Neutrophil (primary cell): ENCODE data around the gene RPL9.
"Not testable (repeated sequence)": the region's sequence is repeated elsewhere in the genome, so short reads cannot be mapped to it uniquely, and the experiment has no call there.

ENCODE experiments used
- H3K27ac ChIP-seq: fragments of 200-600 bp; sonication (generic); 2 replicates; pipeline ENCODE4 v1.5.1; 2016; ENCODE audit warnings: mild to moderate bottlenecking, moderate library complexity
- H3K27me3 ChIP-seq: fragments of 200-600 bp; sonication (generic); 2 replicates; pipeline ENCODE4 v1.6.0; 2016; ENCODE audit warnings: mild to moderate bottlenecking
- H3K36me3 ChIP-seq: fragments of 200-600 bp; sonication (generic); 2 replicates; pipeline ENCODE4 v1.5.1; 2017
- H3K4me1 ChIP-seq, 2 experiments: fragments of 200-600 bp in 1 of 2; sonication (generic) in 1 of 2; 1 replicate in 1 of 2; 2 replicates in 1 of 2; pipeline versions ENCODE4 v1.5.1 to v1.6.1; 2013 to 2016; ENCODE audit warnings: low read depth in 1 of 2, low read length in 1 of 2, mild to moderate bottlenecking in 1 of 2, moderate library complexity in 1 of 2; ENCODE audit not compliant: control insufficient read depth in 1 of 2, insufficient read depth in 1 of 2
- H3K4me3 ChIP-seq, 2 experiments: fragments of 200-600 bp in 1 of 2; sonication (generic) in 1 of 2; 1 replicate in 1 of 2; 2 replicates in 1 of 2; pipeline ENCODE4 v1.5.1; 2013 to 2016; ENCODE audit warnings: low read depth in 1 of 2, low read length in 1 of 2, mild to moderate bottlenecking in 1 of 2, moderate library complexity in 1 of 2
- H3K9me3 ChIP-seq: fragments of 200-600 bp; sonication (generic); 2 replicates; pipeline ENCODE4 v1.5.1; 2016
- TF ChIP-seq, protein P1 (sequence below): fragments of 200-600 bp; sonication (generic); IDR thresholded peaks from 2 replicates; pipeline ENCODE4 v1.5.1; 2016; ENCODE audit warnings: antibody characterized with exemption

Gene RPL9

GRCh38 chr4:39470402-39470801, 11.7 kb upstream of the RPL9 start:
- H3K4me1 ChIP-seq: peaks cover 0 to 5% of the 10 kb centered on the region in 2 experiments
- no peak overlapping the region for H3K27ac ChIP-seq
- H3K27me3 ChIP-seq: no peaks in the 10 kb centered on the region
- TF ChIP-seq, protein P1, sequence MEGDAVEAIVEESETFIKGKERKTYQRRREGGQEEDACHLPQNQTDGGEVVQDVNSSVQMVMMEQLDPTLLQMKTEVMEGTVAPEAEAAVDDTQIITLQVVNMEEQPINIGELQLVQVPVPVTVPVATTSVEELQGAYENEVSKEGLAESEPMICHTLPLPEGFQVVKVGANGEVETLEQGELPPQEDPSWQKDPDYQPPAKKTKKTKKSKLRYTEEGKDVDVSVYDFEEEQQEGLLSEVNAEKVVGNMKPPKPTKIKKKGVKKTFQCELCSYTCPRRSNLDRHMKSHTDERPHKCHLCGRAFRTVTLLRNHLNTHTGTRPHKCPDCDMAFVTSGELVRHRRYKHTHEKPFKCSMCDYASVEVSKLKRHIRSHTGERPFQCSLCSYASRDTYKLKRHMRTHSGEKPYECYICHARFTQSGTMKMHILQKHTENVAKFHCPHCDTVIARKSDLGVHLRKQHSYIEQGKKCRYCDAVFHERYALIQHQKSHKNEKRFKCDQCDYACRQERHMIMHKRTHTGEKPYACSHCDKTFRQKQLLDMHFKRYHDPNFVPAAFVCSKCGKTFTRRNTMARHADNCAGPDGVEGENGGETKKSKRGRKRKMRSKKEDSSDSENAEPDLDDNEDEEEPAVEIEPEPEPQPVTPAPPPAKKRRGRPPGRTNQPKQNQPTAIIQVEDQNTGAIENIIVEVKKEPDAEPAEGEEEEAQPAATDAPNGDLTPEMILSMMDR: no peak
- H3K9me3 ChIP-seq: no peaks in the 10 kb centered on the region
- no peak overlapping the region for H3K4me3 ChIP-seq
- H3K36me3 ChIP-seq: peaks cover 7% of the 10 kb centered on the region

- Histone ChIP-seq H3K4me1 (peaks cover 0 to 5% of the 10 kb centered on the region in 2 experiments), H3K4me3 (no peak overlapping the region), H3K36me3 (peaks cover 13% of the 10 kb centered on the region), H3K27me3 (no peaks in the 10 kb centered on the region), H3K9me3 (no peaks in the 10 kb centered on the region), H3K27ac (peak overlapping the region; percentile 41)
- TF ChIP-seq, protein P1: peak; percentile 80
Observed at GRCh38 chr4:39469429-39470077, 10.8 kb upstream of the RPL9 start.

GRCh38 chr4:39467464-39467863, 8.7 kb upstream of the RPL9 start:
- Histone ChIP-seq H3K27me3 (no peaks in the 10 kb centered on the region), H3K27ac (no peak overlapping the region), H3K9me3 (no peaks in the 10 kb centered on the region), H3K4me3 (no peak overlapping the region), H3K36me3 (peaks cover 19% of the 10 kb centered on the region), H3K4me1 (peaks cover 0 to 5% of the 10 kb centered on the region in 2 experiments)
- TF ChIP-seq, protein P1: no peak

DNA sequence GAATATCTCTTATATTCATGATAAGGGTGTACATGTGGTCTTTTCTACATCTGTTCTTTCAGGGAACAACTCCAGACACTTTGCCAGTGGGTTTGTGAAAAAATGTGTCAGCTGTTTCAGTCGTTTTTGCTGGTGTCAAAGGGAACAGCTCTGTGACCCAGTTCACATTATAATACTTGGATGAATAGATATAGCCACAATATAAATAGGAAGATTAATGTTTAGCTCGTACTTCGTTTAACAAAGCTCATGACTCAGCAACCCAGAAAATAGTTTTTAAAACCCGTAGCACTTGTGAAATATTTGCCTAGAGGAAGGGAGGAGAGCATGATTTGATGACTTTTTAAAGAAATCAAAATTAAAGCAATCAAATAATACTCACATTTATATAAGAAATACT, 8.0 kb upstream of the RPL9 start:
- Histone ChIP-seq H3K4me1 (peaks cover 0 to 5% of the 10 kb centered on the region in 2 experiments), H3K4me3 (no peak overlapping the region), H3K27me3 (no peaks in the 10 kb centered on the region), H3K36me3 (peaks cover 18% of the 10 kb centered on the region), H3K27ac (no peak overlapping the region), H3K9me3 (no peaks in the 10 kb centered on the region)
- TF ChIP-seq, protein P1: no peak

DNA sequence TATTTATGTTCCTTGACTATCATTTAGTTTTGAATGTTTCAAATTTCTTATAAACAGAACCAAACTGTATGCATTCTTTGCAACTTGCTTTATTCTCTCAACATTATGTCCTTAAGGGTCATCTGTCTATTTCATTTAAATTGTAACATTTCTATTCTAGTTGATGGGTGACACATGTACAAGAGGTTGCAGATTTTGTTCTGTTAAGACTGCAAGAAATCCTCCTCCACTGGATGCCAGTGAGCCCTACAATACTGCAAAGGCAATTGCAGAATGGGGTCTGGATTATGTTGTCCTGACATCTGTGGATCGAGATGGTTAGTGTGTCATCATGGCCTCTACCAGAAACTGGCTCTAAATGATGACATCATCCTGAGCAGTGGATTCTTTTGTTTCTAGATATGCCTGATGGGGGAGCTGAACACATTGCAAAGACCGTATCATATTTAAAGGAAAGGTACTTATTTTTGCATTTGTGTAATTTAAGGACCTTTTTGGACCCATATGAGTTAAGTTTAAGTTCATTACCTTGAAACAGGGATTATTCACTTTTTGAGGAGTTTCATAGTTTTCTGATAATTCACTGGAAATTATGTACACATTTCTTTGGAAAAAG, 6.3 kb upstream of the RPL9 start:
- peaks cover 2 to 7% of the 10 kb centered on the region in 2 experiments for H3K4me1 ChIP-seq
- no peaks in the 10 kb centered on the region for H3K9me3 ChIP-seq
- TF ChIP-seq, protein P1: no peak
- peaks cover 15% of the 10 kb centered on the region for H3K36me3 ChIP-seq
- no peak overlapping the region for H3K4me3 ChIP-seq
- no peak overlapping the region for H3K27ac ChIP-seq
- H3K27me3 ChIP-seq: no peaks in the 10 kb centered on the region

- Histone ChIP-seq H3K4me3 (peak overlapping the region; percentile 97), H3K4me1 (peaks cover 25 to 28% of the 10 kb centered on the region in 2 experiments), H3K27ac (peak overlapping the region; percentile 94), H3K36me3 (peaks cover 47% of the 10 kb centered on the region)
- not testable (repeated sequence) for H3K27me3 ChIP-seq, H3K9me3 ChIP-seq
Observed at GRCh38 chr4:39458161-39458504, 589 bp downstream of the RPL9 start.
